ENCODE data around the gene ANGPTL1. TPM values are rescaled to one million over a fixed set of nuclear protein-coding genes. Genes with fewer than 3 reads are reported as not detected.

Gene ANGPTL1
- total and polyA plus RNA-seq, 2 of the 8 experiments (the other 6 are each of a cell fraction or from before 2014, with no cell fraction given) = not detected

- 100% methylated on average over 4 of the region's 4 CpGs; no CpG with 5 or more reads in 1 of the 2 experiments for WGBS, 2 experiments (ENCODE audit: extremely low coverage in 1 of 2, insufficient coverage in 1 of 2, insufficient read length in 1 of 2, insufficient replicate concordance in 2 of 2, low coverage in 1 of 2, low lambda C conversion rate in 2 of 2, missing lambda C conversion rate in 1 of 2)
- Histone ChIP-seq H3K18ac (ENCODE audit: extremely low read depth, low read length) (no peak overlapping the region), H2BK12ac (ENCODE audit: low read depth, low read length) (no peak overlapping the region), H3K27ac (ENCODE audit: low read depth, low read length) (no peak overlapping the region), H4K91ac (replicated peaks; ENCODE audit: insufficient read length, low read length) (no peak overlapping the region), H3K36me3 (ENCODE audit: control insufficient read depth in 2 of 4, insufficient read depth in 4 of 4, low read length in 3 of 4) (no peaks in the 10 kb centered on the region), H3K9me3 (ENCODE audit: insufficient read depth in 2 of 2, low read depth in 1 of 2, low read length in 1 of 2) (no peaks in the 10 kb centered on the region), H3K4ac (replicated peaks; ENCODE audit: insufficient read length, low read depth, low read length) (no peak overlapping the region), H3K23me2 (ENCODE audit: low read depth, low read length) (no peaks in the 10 kb centered on the region), H3K27me3 (replicated peaks in 1 of 4; ENCODE audit: control insufficient read depth in 3 of 4, extremely low read depth in 1 of 4, insufficient read depth in 3 of 4, low read length in 3 of 4) (no peaks in the 10 kb centered on the region), H3K56ac (replicated peaks; ENCODE audit: insufficient read length, low read depth, low read length) (no peak overlapping the region), H2BK15ac (ENCODE audit: low read length) (no peak overlapping the region), H3K9ac (replicated peaks in 1 of 4; ENCODE audit: extremely low read depth in 1 of 4, low read depth in 3 of 4, low read length in 3 of 4) (no peak overlapping the region), H3K79me2 (ENCODE audit: control insufficient read depth in 1 of 2, insufficient read depth in 2 of 2, low read length in 2 of 2) (no peaks in the 10 kb centered on the region), H2AK5ac (ENCODE audit: low read depth, low read length) (no peak overlapping the region), H2BK120ac (replicated peaks; ENCODE audit: low read depth, low read length) (no peak overlapping the region), H2BK20ac (ENCODE audit: low read length) (no peak overlapping the region), H3K4me2 (ENCODE audit: insufficient read depth in 1 of 2, low read depth in 2 of 2, low read length in 2 of 2) (no peak overlapping the region), H4K5ac (ENCODE audit: insufficient read length, low read depth, low read length) (no peak overlapping the region), H2AFZ (ENCODE audit: low read length) (no peak overlapping the region), H3K14ac (ENCODE audit: insufficient read length) (no peak overlapping the region), H3K79me1 (ENCODE audit: low read depth, low read length) (no peaks in the 10 kb centered on the region), H3K4me1 (replicated peaks in 1 of 4; ENCODE audit: control insufficient read depth in 3 of 4, insufficient read depth in 4 of 4, low read length in 3 of 4) (no peaks in the 10 kb centered on the region), H2BK5ac (ENCODE audit: low read depth, low read length) (no peak overlapping the region), H3K23ac (ENCODE audit: insufficient read length) (no peak overlapping the region), H4K8ac (ENCODE audit: extremely low read depth, insufficient read depth, low read length) (no peak overlapping the region), H4K20me1 (replicated peaks in 1 of 2; ENCODE audit: control insufficient read depth in 1 of 2, insufficient read depth in 2 of 2, low read length in 2 of 2) (no peaks in the 10 kb centered on the region), H3K4me3 (ENCODE audit: extremely low read depth in 1 of 4, insufficient read depth in 2 of 4, low read depth in 3 of 4, low read length in 4 of 4) (no peak overlapping the region)
- TF ChIP-seq SP1 (IDR thresholded peaks at IDR 0.05; ENCODE audit: low read depth, low read length) (no peak), POLR2AphosphoS5 (IDR thresholded peaks at IDR 0.05; ENCODE audit: low read depth, low read length) (no peak), TAF7 (optimal IDR thresholded peaks at IDR 0.05; ENCODE audit: borderline replicate concordance, low read depth, low read length) (no peak), CBX5 (IDR thresholded peaks at IDR 0.05; ENCODE audit: low read depth, low read length) (no peak), CEBPB (IDR thresholded peaks at IDR 0.05; ENCODE audit: low read depth, low read length) (no peak), GTF2F1 (IDR thresholded peaks at IDR 0.05; ENCODE audit: borderline replicate concordance, low read depth, low read length) (no peak), ASH2L (IDR thresholded peaks at IDR 0.05; ENCODE audit: low read length) (no peak), USF2 (IDR thresholded peaks at IDR 0.05; ENCODE audit: low read length) (no peak)
- DNase-seq (ENCODE audit: low read depth in 1 of 2, low spot score in 2 of 2) = no peak
- CTCF ChIA-PET (ENCODE audit: partially characterized antibody) = interaction anchor here (1.2 kb wide), 1 partner anchor 276 kb away, joined by 4 read pairs; no protein-coding TSS in a partner anchor
- FAIRE-seq = no peak
- POLR2A ChIA-PET (ENCODE audit: partially characterized antibody) = no interaction called here
These were observed 51.8 kb downstream of the ANGPTL1 start for GRCh38 chr1:178819123-178819522.

Measured in H1 (cell line).